Peyer's patch (tissue), 4 donors: ENCODE data around the gene FRAT1. TPM values are rescaled to one million over a fixed set of nuclear protein-coding genes. Genes with fewer than 3 reads are reported as not detected.

Experiments
- DNase-seq, 3 donors: peaks; one replicate each; pipeline ENCODE4 v3.0.0-alpha.2; 2017 to 2019
- H3K27ac ChIP-seq, 4 donors: fragments of 200-600 bp; sonication (generic); one replicate each; pipeline ENCODE4 v1.5.1; 2016 to 2019
- H3K27me3 ChIP-seq, 2 donors: fragments of 200-600 bp; sonication (generic); one replicate each; pipeline ENCODE4 v1.5.1; 2019
- H3K36me3 ChIP-seq, 3 donors: fragments of 200-600 bp; sonication (generic); one replicate each; pipeline ENCODE4 v1.5.1; 2016 to 2019
- H3K4me1 ChIP-seq, 4 donors: fragments of 200-600 bp; sonication (generic); one replicate each; pipeline ENCODE4 v1.5.1; 2016 to 2019
- H3K4me3 ChIP-seq, 4 donors: fragments of 200-600 bp; sonication (generic); 1 replicate in 3 of 4; 2 replicates in 1 of 4; pipeline ENCODE4 v1.5.1; 2016 to 2019; ENCODE audit warnings: mild to moderate bottlenecking in 1 of 4
- H3K9me3 ChIP-seq, 4 donors: fragments of 200-600 bp; sonication (generic); one replicate each; pipeline ENCODE4 v1.5.1; 2016 to 2019; ENCODE audit warnings: mild to moderate bottlenecking in 1 of 4
- POLR2A ChIP-seq, 2 donors: fragments of 450-650 bp; IDR thresholded peaks; one replicate each; pipeline ENCODE4 v1.5.1; 2017; ENCODE audit warnings: antibody characterized with exemption in 2 of 2, mild to moderate bottlenecking in 2 of 2, moderate library complexity in 2 of 2
- total RNA-seq, 4 donors: library from RNA; depleted of rRNA; stranded (reverse); fragments of >200 nt; gene quantifications; one replicate each; pipeline ENCODE4 v1.1.0, GENCODE V29; 2016
- TF ChIP-seq, protein P1 (sequence below), 6 experiments: fragments of 450-650 bp in 4 of 6; fragments of 200-600 bp in 2 of 6; sonication (generic) in 1 of 6; IDR thresholded peaks; one replicate each; pipeline ENCODE4 v1.5.1; 2017 to 2019; ENCODE audit warnings: antibody characterized with exemption in 6 of 6, mild to moderate bottlenecking in 3 of 6, moderate library complexity in 1 of 6

FRAT1 gene
- total RNA-seq, 4 donors from 2014 or later: 1.7 to 9.7 (median 6.9) TPM

DNA sequence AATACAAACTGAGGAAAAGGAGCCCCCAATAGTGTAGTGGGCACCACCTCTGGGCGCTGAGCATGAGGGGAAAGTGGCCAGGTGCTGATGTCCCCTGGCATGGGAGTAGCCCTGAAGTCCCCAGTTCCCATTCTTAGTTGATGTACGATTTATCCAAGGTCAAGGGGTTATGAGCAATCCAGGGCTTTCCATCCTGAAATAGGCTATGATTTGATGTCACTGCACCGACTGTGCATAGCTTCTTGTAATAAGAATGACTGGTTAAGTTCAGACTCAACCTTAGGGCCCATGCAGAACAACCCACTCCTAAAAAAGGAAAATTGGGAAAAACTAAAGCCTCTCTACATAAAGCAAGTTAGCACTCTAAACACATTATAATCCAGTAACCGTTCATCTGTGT, 4.4 kb downstream of the FRAT1 start:
- Histone ChIP-seq H3K9me3 (no peaks in the 10 kb centered on the region), H3K4me1 (peaks cover 0 to 37% (median 12%) of the 10 kb centered on the region in 4 donors), H3K27me3 (no peaks in the 10 kb centered on the region), H3K4me3 (no peak overlapping the region), H3K27ac (no peak overlapping the region), H3K36me3 (peaks cover 0 to 2% (median 0%) of the 10 kb centered on the region in 3 donors)
- no peak for DNase-seq
- TF ChIP-seq, protein P1, sequence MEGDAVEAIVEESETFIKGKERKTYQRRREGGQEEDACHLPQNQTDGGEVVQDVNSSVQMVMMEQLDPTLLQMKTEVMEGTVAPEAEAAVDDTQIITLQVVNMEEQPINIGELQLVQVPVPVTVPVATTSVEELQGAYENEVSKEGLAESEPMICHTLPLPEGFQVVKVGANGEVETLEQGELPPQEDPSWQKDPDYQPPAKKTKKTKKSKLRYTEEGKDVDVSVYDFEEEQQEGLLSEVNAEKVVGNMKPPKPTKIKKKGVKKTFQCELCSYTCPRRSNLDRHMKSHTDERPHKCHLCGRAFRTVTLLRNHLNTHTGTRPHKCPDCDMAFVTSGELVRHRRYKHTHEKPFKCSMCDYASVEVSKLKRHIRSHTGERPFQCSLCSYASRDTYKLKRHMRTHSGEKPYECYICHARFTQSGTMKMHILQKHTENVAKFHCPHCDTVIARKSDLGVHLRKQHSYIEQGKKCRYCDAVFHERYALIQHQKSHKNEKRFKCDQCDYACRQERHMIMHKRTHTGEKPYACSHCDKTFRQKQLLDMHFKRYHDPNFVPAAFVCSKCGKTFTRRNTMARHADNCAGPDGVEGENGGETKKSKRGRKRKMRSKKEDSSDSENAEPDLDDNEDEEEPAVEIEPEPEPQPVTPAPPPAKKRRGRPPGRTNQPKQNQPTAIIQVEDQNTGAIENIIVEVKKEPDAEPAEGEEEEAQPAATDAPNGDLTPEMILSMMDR (IDR thresholded peaks at IDR 0.05): no peak
- TF ChIP-seq POLR2A (IDR thresholded peaks at IDR 0.05): no peak

DNA sequence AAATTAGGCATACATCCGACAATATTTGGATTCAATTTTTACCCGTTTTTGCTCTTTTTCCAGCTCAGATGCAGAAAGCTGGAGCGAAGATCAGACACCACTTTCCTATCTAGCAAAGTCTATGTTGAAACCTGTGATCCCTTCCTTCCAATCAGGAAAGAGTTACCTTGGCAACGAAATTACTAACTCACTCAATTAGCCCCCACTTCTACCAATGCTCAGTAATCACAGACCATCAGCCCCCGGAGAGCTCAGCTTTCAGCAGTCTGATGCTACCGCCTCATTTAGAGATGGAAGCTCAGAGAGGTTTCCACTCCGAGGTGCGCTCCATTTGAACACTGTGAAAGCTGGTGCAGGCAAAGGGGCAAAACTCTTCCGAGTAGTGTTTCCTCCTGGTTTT, 6.7 kb downstream of the FRAT1 start:
- no peak overlapping the region for H3K4me3 ChIP-seq
- TF ChIP-seq POLR2A (IDR thresholded peaks at IDR 0.05): no peak
- TF ChIP-seq, protein P1 (IDR thresholded peaks at IDR 0.05): no peak
- no peaks in the 10 kb centered on the region for H3K9me3 ChIP-seq
- DNase-seq: no peak
- no peak overlapping the region for H3K27ac ChIP-seq
- H3K4me1 ChIP-seq: peaks cover 0 to 46% (median 11%) of the 10 kb centered on the region in 4 donors
- peaks cover 0 to 12% (median 0%) of the 10 kb centered on the region in 3 donors for H3K36me3 ChIP-seq
- no peaks in the 10 kb centered on the region for H3K27me3 ChIP-seq

DNA sequence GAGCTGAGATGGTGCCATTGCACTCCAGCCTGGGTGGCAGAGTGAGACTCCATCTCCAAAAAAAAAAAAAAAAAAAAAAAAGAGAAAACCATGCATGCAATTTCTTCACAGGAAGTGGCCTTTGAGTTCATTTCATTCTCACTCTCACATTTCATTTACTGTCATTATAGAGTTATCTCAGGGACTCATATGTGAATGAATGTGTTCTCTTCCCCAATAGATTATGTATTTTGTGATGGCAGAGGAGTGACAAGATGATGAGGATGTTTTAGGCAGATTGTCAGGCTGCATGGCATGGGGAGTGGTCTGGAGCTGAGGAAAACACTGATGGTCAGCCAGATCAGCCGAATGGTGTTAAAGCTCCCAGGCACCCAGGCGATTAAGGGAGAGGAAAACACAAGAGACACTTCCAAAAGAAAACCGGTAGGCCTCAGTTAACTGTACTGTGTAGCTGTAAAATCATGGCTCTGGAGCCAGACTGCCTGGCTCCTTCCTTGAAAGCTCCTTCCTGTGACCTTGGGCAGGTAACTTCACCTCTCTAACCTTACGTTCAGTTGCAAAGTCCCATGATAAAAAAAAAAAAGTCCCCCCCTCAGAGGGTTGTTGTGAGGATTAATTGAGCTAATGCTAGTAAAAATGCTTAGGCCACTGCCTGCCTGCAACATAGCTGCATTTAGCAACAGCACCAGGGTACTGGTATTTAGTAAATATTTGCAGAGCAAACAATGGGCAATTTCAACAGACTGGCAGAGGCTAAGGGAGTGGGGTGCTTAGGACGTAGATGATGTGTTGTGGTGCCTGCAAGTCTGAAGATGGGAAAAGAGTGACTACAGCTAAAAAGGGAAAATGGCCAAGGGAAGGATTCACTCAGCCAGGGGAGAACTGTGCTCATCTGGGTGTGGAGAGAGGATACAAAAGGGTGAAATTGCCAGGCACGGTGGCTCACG, 8.6 kb downstream of the FRAT1 start:
- no peak overlapping the region for H3K4me3 ChIP-seq
- no peak for DNase-seq
- H3K27ac ChIP-seq: peak overlapping the region in 2 of 4 donors; percentile 25 to 33

DNA sequence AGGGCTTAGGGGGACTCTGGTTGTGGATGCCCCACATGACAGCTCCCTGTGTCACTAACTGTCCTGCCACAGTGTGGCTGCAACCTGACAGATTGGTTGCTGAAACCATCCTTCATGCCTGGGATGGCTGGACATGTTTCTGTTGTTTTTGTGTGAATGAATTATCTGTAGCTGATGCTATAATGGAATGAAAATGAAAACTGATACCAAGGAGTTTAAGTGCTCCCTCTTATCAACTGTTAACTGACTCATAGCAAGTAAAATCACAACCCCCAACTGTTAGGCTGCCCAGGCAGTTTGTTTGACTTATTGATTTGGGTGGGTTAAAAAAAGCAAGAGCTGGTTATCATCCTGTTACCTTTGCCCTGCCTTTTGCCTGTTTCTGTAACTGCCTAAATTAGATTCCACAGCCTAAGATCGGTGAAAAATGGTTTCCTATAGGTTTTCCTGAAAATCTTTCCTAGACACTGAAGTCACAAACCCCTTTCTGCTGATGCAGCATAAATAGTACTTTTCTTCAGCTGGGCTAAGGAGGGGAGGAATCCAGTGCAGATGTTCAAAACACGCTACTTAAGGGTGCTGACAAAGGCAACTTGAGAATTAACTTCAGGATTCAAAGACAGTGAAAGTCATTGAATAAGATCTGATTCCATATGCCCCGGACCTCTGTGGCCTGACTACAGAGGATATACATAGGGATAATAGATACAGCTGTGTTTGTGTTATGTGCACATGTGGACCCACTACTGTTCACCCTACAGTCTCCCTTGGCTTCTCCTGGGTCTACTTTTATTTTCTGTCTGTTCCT, 9.8 kb downstream of the FRAT1 start:
- no peaks in the 10 kb centered on the region for H3K9me3 ChIP-seq
- no peak overlapping the region for H3K4me3 ChIP-seq
- peaks cover 0 to 43% (median 11%) of the 10 kb centered on the region in 4 donors for H3K4me1 ChIP-seq
- peaks cover 0 to 12% (median 0%) of the 10 kb centered on the region in 3 donors for H3K36me3 ChIP-seq
- DNase-seq: no peak
- H3K27me3 ChIP-seq: no peaks in the 10 kb centered on the region
- TF ChIP-seq, protein P1 (IDR thresholded peaks at IDR 0.05): no peak
- H3K27ac ChIP-seq: peak overlapping the region in 2 of 4 donors; percentile 17 to 25

More for the DNA sequence above, 8.6 kb downstream of the FRAT1 start:
- TF ChIP-seq, protein P1 (IDR thresholded peaks at IDR 0.05): no peak
- TF ChIP-seq POLR2A (IDR thresholded peaks at IDR 0.05): no peak
- Histone ChIP-seq H3K27me3 (no peaks in the 10 kb centered on the region), H3K4me1 (peaks cover 0 to 43% (median 6%) of the 10 kb centered on the region in 4 donors), H3K9me3 (no peaks in the 10 kb centered on the region), H3K36me3 (peaks cover 0 to 12% (median 0%) of the 10 kb centered on the region in 3 donors)

GRCh38 chr10:97329766-97330165, 10.7 kb downstream of the FRAT1 start:
- TF ChIP-seq, protein P1 (IDR thresholded peaks at IDR 0.05): no peak
- TF ChIP-seq POLR2A (IDR thresholded peaks at IDR 0.05): no peak
- no peak overlapping the region for H3K27ac ChIP-seq
- peaks cover 0 to 12% (median 0%) of the 10 kb centered on the region in 3 donors for H3K36me3 ChIP-seq
- H3K9me3 ChIP-seq: no peaks in the 10 kb centered on the region
- peaks cover 0 to 43% (median 11%) of the 10 kb centered on the region in 4 donors for H3K4me1 ChIP-seq
- H3K27me3 ChIP-seq: no peaks in the 10 kb centered on the region
- no peak for DNase-seq
- H3K4me3 ChIP-seq: no peak overlapping the region
